ENCODE results near the gene MAP2K4.

DNA sequence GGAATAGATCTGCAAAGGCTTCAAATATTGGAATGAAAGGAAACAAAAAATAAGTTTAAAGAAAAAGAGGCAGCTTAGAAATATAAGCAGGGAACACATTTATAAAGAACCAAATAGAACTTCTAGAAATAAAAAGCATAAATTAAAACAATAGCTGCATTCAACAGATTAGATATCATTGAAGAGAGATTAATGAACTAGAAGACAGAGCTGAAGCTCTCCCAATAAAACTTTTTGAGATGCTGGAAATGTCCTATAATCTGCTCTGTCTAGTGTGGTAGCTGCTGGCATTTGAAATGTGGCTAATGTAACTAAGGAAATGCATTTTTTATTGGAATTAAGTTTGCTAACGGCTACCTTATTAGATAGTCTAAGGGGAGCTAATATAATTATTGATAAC lies 115.6 kb downstream of the MAP2K4 start:
- TF ChIP-seq POLR2A (IDR thresholded peaks at IDR 0.05; ENCODE audit: low read depth) = no peak
- no peak for TF ChIP-seq EP300 (IDR thresholded peaks at IDR 0.05)
- TF ChIP-seq CTCF (IDR thresholded peaks at IDR 0.05) = no peak
